Panc1 (cell line): ENCODE results near the gene CDCA7L.

Experiments
- TF ChIP-seq, protein P1 (sequence below): fragments of 450-650 bp; IDR thresholded peaks from 2 replicates; pipeline ENCODE4 v1.5.1; 2017; ENCODE audit warnings: mild to moderate bottlenecking
- TF ChIP-seq, protein P2 (sequence below), 2 experiments: IDR thresholded peaks; 2 replicates each; pipeline ENCODE4 v1.6.1; 2011 to 2012; ENCODE audit warnings: low read depth in 2 of 2, control low read depth in 1 of 2, low read length in 1 of 2, mild to moderate bottlenecking in 1 of 2, moderate library complexity in 1 of 2; ENCODE audit not compliant: insufficient read depth in 1 of 2

DNA sequence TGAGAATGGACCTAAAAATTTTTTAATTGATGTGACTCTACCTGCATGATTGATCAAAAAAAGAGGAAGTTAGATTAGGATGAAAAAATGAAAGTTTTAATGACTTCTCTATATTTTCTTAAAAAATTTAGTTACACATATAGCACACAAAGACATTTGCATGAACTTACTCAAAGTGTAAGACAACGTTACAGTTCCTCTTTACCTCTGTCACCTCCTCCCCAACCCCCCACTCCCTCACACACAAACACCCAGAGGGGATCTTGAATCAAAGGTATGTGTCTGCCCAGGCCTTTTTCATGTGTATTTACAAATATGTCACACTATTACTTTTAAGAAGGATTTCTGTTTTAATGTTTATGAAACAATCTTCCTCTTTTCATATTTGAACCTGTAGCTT lies 20.6 kb upstream of the CDCA7L start:
- TF ChIP-seq, protein P1, sequence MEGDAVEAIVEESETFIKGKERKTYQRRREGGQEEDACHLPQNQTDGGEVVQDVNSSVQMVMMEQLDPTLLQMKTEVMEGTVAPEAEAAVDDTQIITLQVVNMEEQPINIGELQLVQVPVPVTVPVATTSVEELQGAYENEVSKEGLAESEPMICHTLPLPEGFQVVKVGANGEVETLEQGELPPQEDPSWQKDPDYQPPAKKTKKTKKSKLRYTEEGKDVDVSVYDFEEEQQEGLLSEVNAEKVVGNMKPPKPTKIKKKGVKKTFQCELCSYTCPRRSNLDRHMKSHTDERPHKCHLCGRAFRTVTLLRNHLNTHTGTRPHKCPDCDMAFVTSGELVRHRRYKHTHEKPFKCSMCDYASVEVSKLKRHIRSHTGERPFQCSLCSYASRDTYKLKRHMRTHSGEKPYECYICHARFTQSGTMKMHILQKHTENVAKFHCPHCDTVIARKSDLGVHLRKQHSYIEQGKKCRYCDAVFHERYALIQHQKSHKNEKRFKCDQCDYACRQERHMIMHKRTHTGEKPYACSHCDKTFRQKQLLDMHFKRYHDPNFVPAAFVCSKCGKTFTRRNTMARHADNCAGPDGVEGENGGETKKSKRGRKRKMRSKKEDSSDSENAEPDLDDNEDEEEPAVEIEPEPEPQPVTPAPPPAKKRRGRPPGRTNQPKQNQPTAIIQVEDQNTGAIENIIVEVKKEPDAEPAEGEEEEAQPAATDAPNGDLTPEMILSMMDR = no peak
- TF ChIP-seq, protein P2, sequence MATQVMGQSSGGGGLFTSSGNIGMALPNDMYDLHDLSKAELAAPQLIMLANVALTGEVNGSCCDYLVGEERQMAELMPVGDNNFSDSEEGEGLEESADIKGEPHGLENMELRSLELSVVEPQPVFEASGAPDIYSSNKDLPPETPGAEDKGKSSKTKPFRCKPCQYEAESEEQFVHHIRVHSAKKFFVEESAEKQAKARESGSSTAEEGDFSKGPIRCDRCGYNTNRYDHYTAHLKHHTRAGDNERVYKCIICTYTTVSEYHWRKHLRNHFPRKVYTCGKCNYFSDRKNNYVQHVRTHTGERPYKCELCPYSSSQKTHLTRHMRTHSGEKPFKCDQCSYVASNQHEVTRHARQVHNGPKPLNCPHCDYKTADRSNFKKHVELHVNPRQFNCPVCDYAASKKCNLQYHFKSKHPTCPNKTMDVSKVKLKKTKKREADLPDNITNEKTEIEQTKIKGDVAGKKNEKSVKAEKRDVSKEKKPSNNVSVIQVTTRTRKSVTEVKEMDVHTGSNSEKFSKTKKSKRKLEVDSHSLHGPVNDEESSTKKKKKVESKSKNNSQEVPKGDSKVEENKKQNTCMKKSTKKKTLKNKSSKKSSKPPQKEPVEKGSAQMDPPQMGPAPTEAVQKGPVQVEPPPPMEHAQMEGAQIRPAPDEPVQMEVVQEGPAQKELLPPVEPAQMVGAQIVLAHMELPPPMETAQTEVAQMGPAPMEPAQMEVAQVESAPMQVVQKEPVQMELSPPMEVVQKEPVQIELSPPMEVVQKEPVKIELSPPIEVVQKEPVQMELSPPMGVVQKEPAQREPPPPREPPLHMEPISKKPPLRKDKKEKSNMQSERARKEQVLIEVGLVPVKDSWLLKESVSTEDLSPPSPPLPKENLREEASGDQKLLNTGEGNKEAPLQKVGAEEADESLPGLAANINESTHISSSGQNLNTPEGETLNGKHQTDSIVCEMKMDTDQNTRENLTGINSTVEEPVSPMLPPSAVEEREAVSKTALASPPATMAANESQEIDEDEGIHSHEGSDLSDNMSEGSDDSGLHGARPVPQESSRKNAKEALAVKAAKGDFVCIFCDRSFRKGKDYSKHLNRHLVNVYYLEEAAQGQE (IDR thresholded peaks at IDR 0.05; ENCODE audit: insufficient read depth in 1 of 2, low read depth in 2 of 2, low read length in 1 of 2) = no peak
